GM06990 (cell line): ENCODE results near the gene PLPP3.

Experiments used
- DNase-seq: peaks from one replicate; pipeline ENCODE4 v3.0.0-alpha.2; 2011; ENCODE audit not compliant: insufficient read length; ENCODE audit errors: extremely low read depth
- H3K27me3 ChIP-seq: replicated peaks from 2 replicates; pipeline ENCODE4 v1.6.0; 2011; ENCODE audit warnings: low read length; ENCODE audit not compliant: control insufficient read depth, insufficient read depth
- H3K36me3 ChIP-seq: 2 replicates; pipeline ENCODE4 v1.5.1; 2011; ENCODE audit warnings: low read length; ENCODE audit not compliant: control insufficient read depth, insufficient read depth
- H3K4me3 ChIP-seq: replicated peaks from 2 replicates; pipeline ENCODE4 v1.5.1; 2011; ENCODE audit warnings: low read depth, mild to moderate bottlenecking, control low read depth, low read length
- TF ChIP-seq, protein P1 (sequence below): IDR thresholded peaks from 2 replicates; pipeline ENCODE4 v1.5.1; 2011; ENCODE audit warnings: low read length, control low read depth, mild to moderate bottlenecking, inconsistent platforms; ENCODE audit not compliant: insufficient read depth, poor library complexity, severe bottlenecking

PLPP3 gene

DNA sequence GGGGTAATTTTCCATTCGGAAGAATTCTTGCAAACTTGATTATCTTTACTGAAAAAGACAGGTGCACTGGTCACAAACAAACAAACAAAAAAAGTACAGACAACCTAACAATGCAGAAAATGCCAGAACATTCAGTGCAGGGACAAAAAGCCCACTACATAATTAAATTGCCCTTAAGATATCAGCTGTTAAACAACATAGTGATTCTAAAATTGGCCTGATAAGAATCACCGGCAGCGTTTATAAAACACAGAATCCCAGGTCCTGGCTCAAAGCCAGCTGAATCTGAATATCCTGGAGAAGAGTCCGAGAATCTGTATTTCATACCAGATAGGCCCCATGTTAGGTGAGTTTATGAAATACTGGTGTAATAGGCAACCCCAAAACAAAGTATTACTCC, 6.1 kb downstream of the PLPP3 start:
- no peak for DNase-seq
- Histone ChIP-seq H3K27me3 (peaks cover 2% of the 10 kb centered on the region), H3K36me3 (no peaks in the 10 kb centered on the region), H3K4me3 (no peak overlapping the region)
- TF ChIP-seq, protein P1, sequence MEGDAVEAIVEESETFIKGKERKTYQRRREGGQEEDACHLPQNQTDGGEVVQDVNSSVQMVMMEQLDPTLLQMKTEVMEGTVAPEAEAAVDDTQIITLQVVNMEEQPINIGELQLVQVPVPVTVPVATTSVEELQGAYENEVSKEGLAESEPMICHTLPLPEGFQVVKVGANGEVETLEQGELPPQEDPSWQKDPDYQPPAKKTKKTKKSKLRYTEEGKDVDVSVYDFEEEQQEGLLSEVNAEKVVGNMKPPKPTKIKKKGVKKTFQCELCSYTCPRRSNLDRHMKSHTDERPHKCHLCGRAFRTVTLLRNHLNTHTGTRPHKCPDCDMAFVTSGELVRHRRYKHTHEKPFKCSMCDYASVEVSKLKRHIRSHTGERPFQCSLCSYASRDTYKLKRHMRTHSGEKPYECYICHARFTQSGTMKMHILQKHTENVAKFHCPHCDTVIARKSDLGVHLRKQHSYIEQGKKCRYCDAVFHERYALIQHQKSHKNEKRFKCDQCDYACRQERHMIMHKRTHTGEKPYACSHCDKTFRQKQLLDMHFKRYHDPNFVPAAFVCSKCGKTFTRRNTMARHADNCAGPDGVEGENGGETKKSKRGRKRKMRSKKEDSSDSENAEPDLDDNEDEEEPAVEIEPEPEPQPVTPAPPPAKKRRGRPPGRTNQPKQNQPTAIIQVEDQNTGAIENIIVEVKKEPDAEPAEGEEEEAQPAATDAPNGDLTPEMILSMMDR = no peak

GRCh38 chr1:56572334-56573050, 6.9 kb downstream of the PLPP3 start:
- H3K27me3 ChIP-seq = peaks cover under 1% of the 10 kb centered on the region
- no peak for DNase-seq
- no peak overlapping the region for H3K4me3 ChIP-seq
- TF ChIP-seq, protein P1 = no peak
- H3K36me3 ChIP-seq = no peaks in the 10 kb centered on the region

- no peaks in the 10 kb centered on the region; the same call in none of the 2 replicates for H3K27me3 ChIP-seq
- DNase-seq = no peak
- H3K4me3 ChIP-seq = no peak overlapping the region
- no peaks in the 10 kb centered on the region for H3K36me3 ChIP-seq
- TF ChIP-seq, protein P1 = no peak
These were observed 7.9 kb downstream of the PLPP3 start for GRCh38 chr1:56571448-56571847.

GRCh38 chr1:56570924-56571372, 8.4 kb downstream of the PLPP3 start:
- DNase-seq = no peak
- Histone ChIP-seq H3K36me3 (no peaks in the 10 kb centered on the region), H3K4me3 (no peak overlapping the region), H3K27me3 (no peaks in the 10 kb centered on the region; the same call in none of the 2 replicates)
- TF ChIP-seq, protein P1 = no peak

- H3K4me3 ChIP-seq = no peak overlapping the region
- TF ChIP-seq, protein P1 = no peak
- DNase-seq = no peak
- no peaks in the 10 kb centered on the region for H3K36me3 ChIP-seq
- H3K27me3 ChIP-seq = no peaks in the 10 kb centered on the region; the same call in 1 of the 2 replicates
These were observed 9.7 kb downstream of the PLPP3 start for GRCh38 chr1:56569661-56570060.
